Measurements from ENCODE around the gene ERRFI1.

Gene ERRFI1

GRCh38 chr1:8014381-8014988 is 11.6 kb downstream of the ERRFI1 start:
- no peak for TF ChIP-seq CTCF (IDR thresholded peaks at IDR 0.05; ENCODE audit: insufficient read depth, missing control alignments)
- DNase-seq (ENCODE audit: insufficient read length, low spot score) (no peak), FAIRE-seq (no peak)

- no peak for DNase-seq (ENCODE audit: insufficient read length, low spot score)
- no peak for FAIRE-seq
- TF ChIP-seq CTCF (IDR thresholded peaks at IDR 0.05; ENCODE audit: insufficient read depth, missing control alignments): no peak
Measured at GRCh38 chr1:8013800-8014199, 12.3 kb downstream of the ERRFI1 start.

- TF ChIP-seq CTCF (IDR thresholded peaks at IDR 0.05; ENCODE audit: insufficient read depth, missing control alignments): no peak
- FAIRE-seq: no peak
- DNase-seq (ENCODE audit: insufficient read length, low spot score): no peak
Measured at GRCh38 chr1:8013399-8013798, 12.7 kb downstream of the ERRFI1 start.

GRCh38 chr1:8012955-8013354 is 13.2 kb downstream of the ERRFI1 start:
- no peak for DNase-seq (ENCODE audit: insufficient read length, low spot score)
- no peak for TF ChIP-seq CTCF (IDR thresholded peaks at IDR 0.05; ENCODE audit: insufficient read depth, missing control alignments)
- no peak for FAIRE-seq

GRCh38 chr1:8011923-8012858 is 13.9 kb downstream of the ERRFI1 start:
- DNase-seq (ENCODE audit: insufficient read length, low spot score): no peak
- TF ChIP-seq CTCF (IDR thresholded peaks at IDR 0.05; ENCODE audit: insufficient read depth, missing control alignments): no peak
- no peak for FAIRE-seq

- FAIRE-seq: no peak
- TF ChIP-seq CTCF (IDR thresholded peaks at IDR 0.05; ENCODE audit: insufficient read depth, missing control alignments): no peak
Measured at GRCh38 chr1:8011016-8011415, 15.1 kb downstream of the ERRFI1 start.

More at GRCh38 chr1:8011016-8011415, 15.1 kb downstream of the ERRFI1 start:
- no peak for DNase-seq (ENCODE audit: insufficient read length, low spot score)
